Heart right ventricle (tissue), 16 donors: ENCODE measurements around the gene ZNF641. TPM values are rescaled to one million over a fixed set of nuclear protein-coding genes. Genes with fewer than 3 reads are reported as not detected.
"Not testable (repeated sequence)": the region's sequence is repeated elsewhere in the genome, so short reads cannot be mapped to it uniquely, and the experiment has no call there.

Source experiments
- ATAC-seq, 8 donors: fragments of 200-7000 bp; cut with Tn5 transposase; one replicate each; pipeline ENCODE4 v1.9.1; 2020; ENCODE audit warnings: mild to moderate bottlenecking in 8 of 8, moderate library complexity in 8 of 8, moderate number of reproducible peaks in 1 of 8
- DNase-seq, 2 donors: peaks; one replicate each; pipeline ENCODE4 v3.0.0-alpha.2; 2020
- H3K27ac ChIP-seq, 10 donors: fragments of 200-600 bp; sonication (generic) in 2 of 10; one replicate each; pipeline versions ENCODE4 v1.5.0 to v1.8.0; 2020 to 2022; ENCODE audit warnings: mild to moderate bottlenecking in 3 of 10
- H3K27me3 ChIP-seq, 7 donors: fragments of 200-600 bp; one replicate each; pipeline ENCODE4 v1.8.0; 2021 to 2022; ENCODE audit warnings: mild to moderate bottlenecking in 2 of 7
- H3K36me3 ChIP-seq, 9 donors: fragments of 200-600 bp; sonication (generic) in 1 of 9; one replicate each; pipeline versions ENCODE4 v1.5.0 to v1.8.0; 2020 to 2022; ENCODE audit warnings: mild to moderate bottlenecking in 2 of 9
- H3K4me1 ChIP-seq, 9 donors: fragments of 200-600 bp; sonication (generic) in 1 of 9; one replicate each; pipeline versions ENCODE4 v1.5.0 to v1.8.0; 2020 to 2022; ENCODE audit warnings: mild to moderate bottlenecking in 4 of 9
- H3K4me3 ChIP-seq, 10 donors: fragments of 200-600 bp; sonication (generic) in 2 of 10; one replicate each; pipeline versions ENCODE4 v1.5.0 to v1.8.0; 2020 to 2022; ENCODE audit warnings: mild to moderate bottlenecking in 7 of 10, moderate library complexity in 2 of 10
- H3K9me3 ChIP-seq, 11 donors: fragments of 200-600 bp in 10 of 11; sonication (generic) in 2 of 11; one replicate each; pipeline versions ENCODE4 v1.5.0 to v1.8.0; 2013 to 2022; ENCODE audit warnings: mild to moderate bottlenecking in 2 of 11, control low read depth in 1 of 11, moderate library complexity in 1 of 11
- CTCF ChIP-seq, 9 donors: fragments of 200-600 bp; sonication (generic) in 2 of 9; IDR thresholded peaks; one replicate each; pipeline versions ENCODE4 v1.5.0 to v1.8.0; 2021 to 2022; ENCODE audit warnings: antibody characterized with exemption in 9 of 9, mild to moderate bottlenecking in 5 of 9, moderate library complexity in 1 of 9
- WGBS, 2 donors: extraction: QIAGEN DNeasy Blood & Tissue Kit; methylation state at CpG; one replicate each; pipeline ENCODE4 v1.1.7; 2013; ENCODE audit warnings: inconsistent platforms in 1 of 2; 5-methylcytosine and 5-hydroxymethylcytosine counted together
- intact Hi-C, 10 donors: fragments of 100-400 bp; cut with DNase I; formaldehyde crosslinking; loops; one replicate each; pipeline versions ENCODE4 v1.11.1 to v1.14.2; 2022
- polyA plus RNA-seq, 2 donors: library from polyadenylated mRNA; stranded (reverse); fragments of 200-250 nt; gene quantifications; one replicate each; pipeline ENCODE4 v1.2.3, GENCODE V29; 2013
- total RNA-seq, 10 donors: library from RNA; stranded (reverse); fragmentation: NEBNext Ultra II Directional in 3 of 10; extraction: Animal tissue kit (Norgen Biotek cat#: 25700) in 3 of 10; gene quantifications; one replicate each; pipeline versions ENCODE4 v1.2.1 to v1.2.4, GENCODE V29; 2021 to 2023
- donor health status: Arrhythmogenic right ventricular cardiomyopathy.
- donor health status: ischemic (EF 13 %, LVEDD 7.1; RV severe dilation, severe dysfunction).
- donor health status: healthy with polysubstance abuse.
- donor health status: DM: no; HTN: yes; CAD: no.
- donor health status: DM: no; HTN: no; CAD: no.
- donor health status: ischemic (EF 25% LVEDD 6.9; RV normal size, moderate dysfunction).
- donor health status: ischemic (EF 25% LVEDD 5.7; RV mildly dilated, moderate dysfunction).
- donor health status: healthy.
- donor health status: DM: yes; HTN: yes; CAD: no.
- donor health status: Ischemic cardiomyopathy.
- donor health status: ischemic (EF 35%, LVEDD 5.7; RV mildly dilated, moderate dysfunction).
- donor health status: nonischemic (EF 11% LVEDD 7.7; RV severe dilation, severe dysfunction).
- donor health status: DM: yes; HTN: yes; CAD: no.
- donor health status: PGD.
- donor health status: ischemic (EF 29% LVEDD 5.4; RV normal size, mild dysfunction).
- donor health status: nonischemic (EF 23%, LVEDD 6.1; RV moderate dilation, normal function).

ZNF641 gene
- total and polyA plus RNA-seq, 12 donors = 3.6 to 19.1 (median 14.5) TPM

GRCh38 chr12:48336061-48336460 is 14.7 kb downstream of the ZNF641 start:
- peaks cover 0 to 22% (median 0%) of the 10 kb centered on the region in 9 donors for H3K36me3 ChIP-seq
- DNase-seq = no peak
- no peaks in the 10 kb centered on the region for H3K27me3 ChIP-seq
- intact Hi-C loops = no loop called here
- no peak overlapping the region for H3K4me3 ChIP-seq
- H3K9me3 ChIP-seq = no peaks in the 10 kb centered on the region
- H3K4me1 ChIP-seq = peaks cover 0 to 25% (median 0%) of the 10 kb centered on the region in 9 donors
- TF ChIP-seq CTCF (IDR thresholded peaks at IDR 0.05) = no peak
- no peak overlapping the region for H3K27ac ChIP-seq
- peak in 3 of 8 donors; percentile 10 to 46 (median 20) for ATAC-seq
- 77 to 80% methylated on average over 2 of the region's 2 CpGs for WGBS, 2 donors

DNA sequence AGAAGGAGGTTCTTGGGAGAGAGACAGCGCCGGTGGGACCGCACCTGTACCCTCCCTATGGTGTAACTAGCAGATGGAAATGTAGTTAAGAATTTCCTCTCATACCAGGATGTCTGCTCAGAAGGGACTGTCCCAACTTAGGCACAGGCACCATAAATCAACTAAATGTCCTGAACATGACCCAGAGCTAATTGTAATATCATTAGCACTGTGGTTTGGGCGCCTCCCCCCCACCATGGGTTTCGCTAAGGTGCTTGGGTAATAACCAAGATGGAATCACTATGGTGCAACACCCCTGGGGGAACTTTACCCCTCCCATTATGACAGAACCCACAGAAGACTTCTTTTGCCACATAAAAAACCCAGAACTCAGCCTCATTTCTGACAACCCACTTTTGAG is 15.9 kb downstream of the ZNF641 start:
- H3K27ac ChIP-seq = no peak overlapping the region
- H3K36me3 ChIP-seq = peaks cover 0 to 9% (median 0%) of the 10 kb centered on the region in 9 donors
- TF ChIP-seq CTCF (IDR thresholded peaks at IDR 0.05) = no peak
- no peaks in the 10 kb centered on the region for H3K27me3 ChIP-seq
- DNase-seq (no peak), ATAC-seq (no peak)
- peaks cover 0 to 18% (median 0%) of the 10 kb centered on the region in 9 donors for H3K4me1 ChIP-seq
- 62 to 71% methylated on average over 5 of the region's 5 CpGs for WGBS, 2 donors
- intact Hi-C loops = no loop called here
- H3K9me3 ChIP-seq = no peaks in the 10 kb centered on the region
- no peak overlapping the region for H3K4me3 ChIP-seq

GRCh38 chr12:48333680-48334079 is 17.0 kb downstream of the ZNF641 start:
- ATAC-seq, H3K4me3 ChIP-seq, intact Hi-C loops, DNase-seq, H3K9me3 ChIP-seq, H3K27ac ChIP-seq, H3K27me3 ChIP-seq, H3K36me3 ChIP-seq: not testable (repeated sequence)
- 97 to 99% methylated on average over 5 to 23 of the region's 26 CpGs for WGBS, 2 donors
- H3K4me1 ChIP-seq = peaks cover 0 to 18% (median 0%) of the 10 kb centered on the region in 9 donors

- no peak for TF ChIP-seq CTCF (IDR thresholded peaks at IDR 0.05)
- ATAC-seq = no peak
- Histone ChIP-seq H3K4me1 (peaks cover 0 to 14% (median 0%) of the 10 kb centered on the region in 9 donors), H3K27ac (no peak overlapping the region), H3K36me3 (no peaks in the 10 kb centered on the region), H3K27me3 (peaks cover 0 to 10% (median 0%) of the 10 kb centered on the region in 7 donors), H3K9me3 (no peaks in the 10 kb centered on the region), H3K4me3 (no peak overlapping the region)
- intact Hi-C loops = no loop called here
- DNase-seq = no peak
- WGBS, 2 donors = 92 to 97% methylated on average over 2 of the region's 2 CpGs
These were observed 19.3 kb downstream of the ZNF641 start for GRCh38 chr12:48331399-48331798.

GRCh38 chr12:48329199-48329939 is 21.4 kb downstream of the ZNF641 start:
- Histone ChIP-seq H3K27ac (no peak overlapping the region), H3K36me3 (no peaks in the 10 kb centered on the region), H3K4me1 (no peaks in the 10 kb centered on the region), H3K4me3 (no peak overlapping the region), H3K9me3 (no peaks in the 10 kb centered on the region), H3K27me3 (peaks cover 0 to 10% (median 0%) of the 10 kb centered on the region in 7 donors)
- WGBS, 2 donors = 86 to 87% methylated on average over 55 of the region's 55 CpGs
- ATAC-seq = no peak
- DNase-seq = no peak
- intact Hi-C loops = no loop called here
- no peak for TF ChIP-seq CTCF (IDR thresholded peaks at IDR 0.05)
